DMS 273 (cell line): ENCODE measurements around the gene COX6A2.
A peak's percentile ranks its signal among the peaks of the same experiment; 100 is the strongest.
"Not testable (repeated sequence)": the region's sequence is repeated elsewhere in the genome, so short reads cannot be mapped to it uniquely, and the experiment has no call there.

ENCODE experiments used
- DNase-seq: peaks from one replicate; lab custom pipeline; 2025; ENCODE audit not compliant: unreplicated experiment; lab: John Stamatoyannopoulos, UW

COX6A2 gene

DNA sequence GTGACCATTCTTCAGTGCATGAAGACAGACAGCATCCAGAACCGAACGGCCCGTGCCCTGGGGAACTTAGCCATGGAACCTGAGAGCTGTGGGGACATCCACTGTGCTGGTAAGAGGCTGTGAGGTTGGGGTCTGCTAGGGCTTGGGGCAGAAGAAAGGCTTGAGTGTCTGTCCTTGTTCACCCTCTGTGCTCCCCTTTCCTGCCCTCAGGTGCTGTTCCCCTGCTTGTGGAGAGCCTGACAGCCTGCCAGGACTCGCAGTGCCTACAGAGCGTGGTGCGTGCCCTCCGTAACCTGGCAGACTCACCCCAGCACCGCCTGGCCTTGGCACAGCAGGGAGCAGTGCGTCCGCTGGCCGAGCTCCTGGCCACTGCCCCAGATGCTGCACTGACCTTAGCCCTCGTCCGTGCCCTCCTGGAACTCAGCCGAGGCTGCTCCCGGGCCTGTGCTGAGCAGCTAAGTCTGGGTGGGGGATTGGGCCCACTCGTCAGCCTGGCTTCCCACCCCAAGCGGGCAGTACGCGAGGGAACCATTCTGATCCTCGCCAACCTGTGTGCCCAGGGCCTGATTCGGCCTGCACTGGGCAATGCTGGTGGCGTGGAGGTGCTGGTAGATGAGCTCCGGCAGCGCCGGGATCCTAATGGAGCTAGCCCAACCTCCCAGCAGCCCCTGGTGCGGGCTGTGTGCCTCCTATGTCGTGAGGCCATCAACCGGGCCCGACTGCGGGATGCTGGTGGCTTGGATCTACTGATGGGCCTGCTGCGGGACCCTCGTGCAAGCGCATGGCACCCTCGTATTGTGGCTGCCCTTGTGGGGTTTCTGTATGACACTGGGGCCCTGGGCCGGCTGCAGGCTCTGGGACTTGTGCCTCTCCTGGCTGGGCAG lies 34.0 kb upstream of the COX6A2 start:
- no peak for DNase-seq

DNA sequence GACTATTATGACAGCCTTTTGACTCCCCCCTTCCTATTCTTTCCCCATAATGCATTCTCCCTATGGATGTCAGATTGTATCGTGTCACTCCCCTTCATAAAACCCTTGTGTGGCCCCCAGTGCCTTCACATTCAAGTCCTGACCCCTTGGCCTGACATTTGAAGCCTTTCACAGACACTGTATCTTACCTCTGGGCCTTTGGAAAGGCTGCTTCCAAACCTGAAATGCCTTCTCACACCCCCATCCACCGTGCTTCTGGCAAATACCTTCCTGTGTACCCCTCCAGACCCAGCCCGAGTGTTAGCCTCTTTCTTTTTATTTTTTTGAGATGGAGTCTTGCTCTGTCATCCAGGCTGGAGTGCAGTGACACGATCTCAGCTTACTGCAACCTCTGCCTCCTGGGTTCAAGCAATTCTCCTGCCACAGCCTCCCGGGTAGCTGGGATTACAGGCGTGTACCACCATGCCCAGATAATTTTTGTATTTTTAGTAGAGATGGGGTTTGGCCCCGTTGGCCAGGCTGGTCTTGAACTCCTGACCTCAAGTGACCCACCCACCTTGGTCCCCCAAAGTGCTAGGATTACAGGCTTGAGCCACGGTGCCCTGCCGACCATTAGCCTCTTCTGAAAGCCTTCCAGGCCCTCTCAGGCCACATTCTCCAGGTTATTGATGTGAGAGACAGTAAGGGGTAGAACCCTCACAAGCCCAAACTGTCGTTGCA lies 33.2 kb upstream of the COX6A2 start:
- no peak for DNase-seq

DNA sequence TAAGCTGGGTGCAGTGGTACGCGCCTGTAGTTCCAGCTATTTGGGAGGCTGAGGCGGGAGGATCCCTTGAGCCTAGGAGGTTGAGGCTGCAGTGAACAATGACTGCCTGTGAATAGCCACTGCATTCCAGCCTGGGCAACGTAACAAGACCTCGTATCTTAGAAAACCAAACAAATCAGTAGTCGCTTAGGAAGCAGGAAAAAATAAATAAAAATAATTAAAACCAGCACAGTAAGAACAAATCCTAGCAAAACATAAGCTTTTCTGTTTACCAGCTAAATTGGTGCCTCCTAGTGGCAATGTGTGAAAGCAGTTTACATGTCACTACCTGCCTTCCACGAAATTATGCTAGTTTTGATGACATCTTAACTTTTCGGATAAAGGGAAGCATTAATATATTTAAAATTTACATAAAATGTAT lies 32.4 kb upstream of the COX6A2 start:
- peak; percentile 60 for DNase-seq

DNA sequence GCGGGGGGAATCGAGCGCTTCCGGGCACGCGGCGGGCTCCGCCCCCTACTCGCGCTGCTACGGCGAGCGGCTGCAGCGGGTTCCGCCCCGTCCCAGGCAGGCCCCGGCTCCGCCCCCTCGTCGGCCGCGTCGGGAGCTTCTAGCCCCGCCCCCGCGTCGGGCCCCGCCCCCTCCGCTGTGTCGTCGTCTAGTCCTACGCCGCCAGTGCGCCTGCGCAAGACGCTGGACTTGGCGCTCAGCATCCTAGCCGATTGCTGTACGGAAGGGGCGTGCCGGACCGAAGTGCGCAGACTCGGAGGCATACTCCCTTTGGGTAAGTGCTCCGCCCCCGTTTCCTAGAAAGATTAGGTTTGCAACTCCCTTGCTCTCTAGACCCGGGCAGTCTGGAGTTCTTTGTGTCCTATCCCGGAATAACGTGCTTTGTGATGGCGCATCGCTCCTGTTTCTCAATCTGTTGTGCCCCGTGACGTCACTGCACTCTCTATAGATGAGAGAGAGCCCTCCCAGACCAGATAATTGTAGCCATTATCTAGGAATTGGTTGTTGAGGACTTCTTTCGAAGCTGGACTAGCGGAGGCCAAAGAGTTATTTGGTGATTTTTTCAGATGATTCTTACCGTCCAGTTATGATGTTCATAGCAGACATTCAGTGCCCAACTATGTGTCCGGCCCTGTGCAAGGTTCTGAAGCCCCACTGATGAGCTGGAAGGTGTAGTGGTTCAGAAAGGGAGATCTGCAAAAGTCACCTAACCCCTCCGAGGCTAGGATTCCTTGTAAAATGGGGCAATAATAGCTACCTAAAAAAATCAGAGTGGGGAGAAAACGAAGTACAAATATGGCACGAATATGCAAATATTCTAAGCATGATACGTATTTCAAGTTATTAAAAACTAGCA lies 31.8 kb upstream of the COX6A2 start:
- peak; percentile 100 for DNase-seq

DNA sequence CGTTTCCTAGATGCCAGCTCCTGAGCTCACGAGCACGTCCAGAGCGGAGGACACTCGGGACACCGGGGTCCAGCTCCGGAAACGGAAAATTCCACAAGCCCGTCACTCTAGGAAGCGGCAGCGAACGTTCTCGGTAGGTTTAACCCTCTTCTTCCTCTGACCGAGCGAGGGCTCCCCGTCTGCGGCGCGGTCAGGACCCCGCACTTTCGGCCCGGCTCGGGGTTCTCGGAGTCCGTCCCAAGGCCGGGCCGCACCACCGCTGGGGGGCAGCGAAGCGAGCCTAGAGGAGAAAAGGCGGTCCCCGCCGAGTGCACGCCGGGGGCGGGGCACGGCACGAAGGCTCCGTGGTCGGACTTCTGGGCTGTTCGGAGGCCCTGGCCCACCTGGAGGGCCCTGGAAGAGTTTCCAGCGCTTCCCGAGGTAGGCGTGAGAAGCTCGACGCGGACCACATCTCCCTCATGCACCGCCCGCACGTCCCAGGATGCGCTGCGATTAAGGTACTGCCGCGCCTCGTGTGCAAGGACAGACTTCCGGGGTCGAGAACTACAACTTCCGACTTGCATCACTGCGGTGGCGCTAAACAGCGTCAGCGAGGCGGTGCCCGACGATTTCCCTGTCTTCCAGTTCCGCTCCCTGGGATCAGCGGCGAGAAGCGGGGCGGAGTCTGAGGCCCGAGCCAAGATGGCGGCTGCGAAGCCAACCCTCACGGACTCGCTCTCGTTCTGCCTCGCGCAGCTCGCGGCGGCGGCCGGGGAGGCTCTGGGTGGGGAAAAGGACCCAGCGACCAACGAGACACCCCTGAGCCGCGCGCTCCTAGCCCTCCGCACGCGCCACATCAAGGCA lies 30.9 kb upstream of the COX6A2 start, which contains the start of gene ARMC5:
Gene ARMC5 (plus strand): TSS at position 658 of the 843 bp plus-strand sequence. CDS start 24 bp downstream, at position 682.
- DNase-seq: peak; percentile 98

DNA sequence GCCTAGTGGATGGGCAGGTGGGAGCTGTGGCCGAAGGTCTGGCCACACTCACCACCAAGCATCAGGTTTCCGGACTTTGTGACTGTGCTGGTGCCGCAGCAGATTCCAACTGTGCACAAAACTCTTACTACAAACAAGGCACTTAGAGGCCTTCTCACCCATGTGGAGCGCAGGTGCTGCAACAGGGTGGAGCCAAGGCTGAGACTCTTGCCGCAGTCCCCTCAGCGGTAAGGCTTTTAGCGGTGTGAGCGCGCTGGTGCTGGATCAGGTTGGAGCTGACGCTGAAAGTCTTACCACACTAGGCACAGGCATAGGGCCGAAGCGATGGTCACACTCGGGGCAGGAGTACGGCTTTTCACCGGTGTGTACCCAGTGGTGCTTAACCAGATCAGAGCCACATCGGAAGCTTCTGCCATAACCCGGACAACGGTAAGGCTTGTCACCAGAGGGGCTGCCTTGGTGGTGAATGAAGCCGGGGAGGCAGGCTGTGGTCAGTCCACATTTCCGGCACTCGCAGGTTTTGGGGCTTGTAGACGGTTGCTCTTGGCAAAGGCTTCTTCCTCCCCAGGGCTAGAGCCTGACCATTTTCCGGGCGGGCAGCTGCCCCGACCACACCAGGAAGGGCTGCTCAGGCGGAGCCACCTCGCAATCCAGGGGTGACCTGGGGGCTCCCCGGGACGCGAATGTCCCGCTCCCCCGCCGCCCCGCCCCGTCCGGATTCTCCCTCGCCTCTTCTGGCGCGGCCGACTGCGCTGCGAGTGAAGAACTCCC lies 30.1 kb upstream of the COX6A2 start:
- peak; percentile 69 for DNase-seq

DNA sequence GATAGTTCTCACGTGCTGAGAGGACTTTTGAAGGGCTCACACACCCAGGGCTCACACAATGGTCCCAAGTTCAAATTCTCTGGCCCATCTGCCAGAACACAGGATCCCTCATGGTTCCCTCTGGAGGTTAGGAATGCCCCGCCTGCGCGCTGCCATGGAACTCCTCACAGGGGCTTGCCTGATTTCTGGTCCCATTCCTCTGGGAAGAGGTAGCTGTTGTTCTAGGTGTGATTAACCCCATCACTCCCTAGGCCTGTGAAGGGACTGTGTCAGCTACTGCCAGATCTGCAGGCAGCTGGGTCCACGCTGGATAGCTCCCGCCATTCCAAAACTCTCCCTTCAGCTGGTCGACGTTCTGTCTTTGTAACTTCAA lies 28.8 kb upstream of the COX6A2 start:
- no peak for DNase-seq

DNA sequence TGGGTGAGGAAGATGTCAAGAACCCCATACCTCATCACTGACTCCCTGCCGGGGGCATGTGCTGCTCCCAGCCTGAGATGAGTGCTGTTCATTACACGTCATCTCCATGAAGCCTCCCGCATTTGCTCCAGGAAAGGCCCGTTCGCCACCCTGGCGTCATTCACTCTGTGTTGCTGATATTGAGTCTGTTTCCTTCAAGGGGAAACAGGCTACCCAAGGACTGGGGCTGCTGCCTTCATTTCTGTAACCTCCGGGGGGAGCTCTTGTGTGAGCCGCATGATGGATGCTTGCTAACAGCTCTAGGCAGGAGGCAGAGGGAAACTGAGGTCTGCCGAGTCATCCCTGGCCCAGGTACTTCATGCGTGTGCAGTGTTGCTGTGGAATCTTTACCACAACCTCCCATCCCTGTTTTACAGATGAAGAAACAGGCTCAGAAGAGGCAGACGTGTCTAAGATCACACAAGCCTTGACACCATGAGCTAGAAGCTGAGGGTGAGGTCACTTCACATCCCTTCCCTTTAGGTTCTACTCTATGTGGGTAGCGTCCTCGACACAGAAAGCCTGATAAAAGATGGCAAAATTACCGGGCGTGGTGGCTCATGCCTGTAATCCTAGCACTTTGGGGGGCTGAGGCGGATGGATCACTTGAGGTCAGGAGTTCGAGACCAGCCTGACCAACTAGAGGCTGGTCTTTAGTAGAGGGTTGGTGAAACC lies 27.6 kb upstream of the COX6A2 start:
- DNase-seq: peak; percentile 60

DNA sequence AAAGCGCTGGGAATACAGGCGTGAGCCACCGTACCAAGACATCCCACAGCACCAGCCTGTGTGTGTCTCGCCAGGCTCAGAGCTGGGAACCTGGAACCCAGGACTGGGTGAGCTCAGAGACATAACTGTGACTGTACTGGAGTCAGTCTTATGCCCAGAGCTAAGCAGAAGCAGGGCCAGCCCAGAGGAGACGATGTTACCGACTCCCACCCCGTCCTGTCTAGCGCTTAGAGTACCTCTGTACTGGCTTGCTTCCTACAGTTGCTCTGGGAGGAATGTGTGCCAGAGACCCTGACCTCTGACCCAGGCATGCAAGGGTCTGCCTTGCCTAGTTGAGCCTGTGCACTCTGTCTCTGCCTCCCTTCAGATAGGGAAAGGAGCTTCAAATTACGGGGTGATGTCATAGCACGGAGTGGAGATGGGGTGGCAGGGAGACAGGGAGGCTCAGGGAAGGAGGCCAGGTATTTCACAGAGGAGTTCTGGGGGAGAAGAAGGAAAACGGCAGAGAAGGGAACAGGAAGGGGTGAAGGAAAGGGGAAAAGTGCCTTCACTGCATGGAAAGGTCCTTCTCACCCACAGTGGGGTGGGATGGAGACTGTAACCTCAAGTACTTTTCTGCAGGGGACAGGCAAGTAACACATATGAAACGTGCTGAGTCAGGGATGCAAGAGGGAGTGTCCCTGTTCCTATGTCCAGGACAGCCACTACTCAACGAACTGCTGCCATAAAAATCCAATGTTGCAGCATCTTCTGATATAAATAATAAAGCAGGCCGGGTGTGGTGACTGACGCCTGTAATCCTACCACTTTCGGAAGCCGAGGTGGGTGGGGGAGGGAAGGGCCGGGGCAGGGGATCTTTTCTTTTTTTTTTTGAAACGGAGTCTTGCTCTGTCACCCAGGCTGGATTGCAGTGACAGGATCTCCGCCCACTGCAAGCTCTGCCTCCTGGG lies 25.4 kb upstream of the COX6A2 start:
- peak; percentile 50 for DNase-seq

DNA sequence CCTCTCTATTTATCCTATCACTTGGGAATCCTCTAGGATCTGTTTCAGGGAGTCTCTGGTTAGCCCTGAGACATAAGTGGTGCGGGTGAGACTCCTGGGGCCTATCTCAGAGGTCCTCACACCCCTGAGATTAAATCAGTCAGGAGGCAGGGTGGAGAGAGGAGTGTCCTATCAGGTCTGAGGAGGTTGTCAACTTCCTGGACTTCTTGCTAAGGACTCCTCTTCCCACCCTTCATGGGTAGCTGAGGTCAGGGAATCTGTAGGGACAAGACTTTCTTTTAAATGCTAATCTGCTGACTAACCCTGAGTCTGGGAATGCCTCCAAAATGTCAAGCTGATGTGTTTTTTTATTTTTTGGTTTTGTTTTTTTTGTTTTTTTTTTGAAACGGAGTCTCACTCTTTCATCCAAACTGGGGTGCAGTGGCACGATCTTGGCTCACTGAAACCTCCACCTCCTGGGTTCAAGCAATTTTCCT lies 24.5 kb upstream of the COX6A2 start:
- DNase-seq: peak; percentile 19

DNA sequence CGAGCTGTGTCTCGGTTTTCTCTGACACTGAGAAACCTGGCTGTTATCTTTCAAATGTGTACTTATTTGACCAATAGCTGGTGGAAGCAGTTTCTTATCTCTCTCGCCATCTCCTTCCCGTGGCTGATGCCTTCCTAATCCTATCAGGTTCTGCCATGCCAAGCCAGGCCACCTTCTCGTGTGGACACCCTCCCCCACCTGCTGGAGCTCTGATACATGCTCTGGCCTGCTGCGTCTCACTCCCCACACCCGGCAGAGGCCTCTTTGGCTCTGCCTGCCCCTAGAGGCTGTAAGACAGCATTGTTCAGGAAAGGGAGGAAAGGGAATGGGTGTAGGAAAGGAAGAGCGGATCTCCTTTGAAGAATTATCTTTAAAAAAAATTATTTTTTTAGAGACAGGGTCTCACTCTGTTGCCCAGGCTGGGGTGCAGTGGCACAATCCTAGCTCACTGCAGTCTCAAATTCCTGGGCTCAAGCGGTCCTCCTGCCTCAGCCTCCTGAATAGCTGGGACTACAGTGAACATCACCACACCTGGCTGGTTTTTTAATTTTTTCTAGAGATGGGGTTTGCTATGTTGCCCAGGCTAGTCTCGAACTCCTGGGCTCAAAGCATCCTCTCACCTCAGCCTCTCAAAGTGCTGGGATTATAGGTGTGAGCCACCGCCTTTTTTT lies 23.7 kb upstream of the COX6A2 start:
- peak; percentile 85 for DNase-seq

DNA sequence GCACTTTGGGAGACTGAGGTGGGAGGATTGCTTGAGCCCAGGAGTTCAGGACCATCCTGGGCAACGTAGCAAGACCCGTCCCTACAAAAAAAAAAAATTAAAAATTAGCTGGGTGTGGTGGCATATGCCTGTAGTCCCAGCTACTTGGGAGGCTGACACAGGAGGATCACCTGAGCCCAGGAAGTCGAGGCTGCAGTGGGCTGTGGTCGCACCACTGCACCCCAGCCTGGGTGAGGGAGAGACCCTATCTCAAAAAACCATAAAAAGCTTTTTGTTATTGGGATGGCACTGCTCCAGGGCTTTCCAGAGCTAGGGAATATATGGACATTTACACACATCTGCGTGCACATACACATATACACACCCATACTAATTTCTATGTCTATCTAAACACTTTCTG lies 23.0 kb upstream of the COX6A2 start:
- DNase-seq: no peak

DNA sequence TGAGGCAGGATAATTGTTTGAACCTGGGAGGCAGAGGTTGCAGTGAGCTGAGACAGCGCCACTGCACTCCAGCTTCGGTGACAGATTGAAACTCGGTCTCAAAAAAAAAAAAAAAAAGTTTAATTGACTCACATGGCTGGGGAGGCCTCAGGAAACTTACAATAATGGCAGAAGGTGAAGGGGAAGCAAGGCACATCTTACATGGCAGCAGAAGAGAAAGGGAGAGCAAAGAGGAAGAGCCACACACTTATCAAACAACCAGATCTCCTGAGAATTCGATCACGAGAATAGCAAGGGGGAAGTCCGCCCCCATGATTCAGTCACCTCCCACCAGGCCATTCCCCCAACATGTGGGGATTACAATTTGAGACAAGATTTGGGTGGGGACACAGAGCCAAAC lies 17.8 kb upstream of the COX6A2 start:
- not testable (repeated sequence) for DNase-seq

DNA sequence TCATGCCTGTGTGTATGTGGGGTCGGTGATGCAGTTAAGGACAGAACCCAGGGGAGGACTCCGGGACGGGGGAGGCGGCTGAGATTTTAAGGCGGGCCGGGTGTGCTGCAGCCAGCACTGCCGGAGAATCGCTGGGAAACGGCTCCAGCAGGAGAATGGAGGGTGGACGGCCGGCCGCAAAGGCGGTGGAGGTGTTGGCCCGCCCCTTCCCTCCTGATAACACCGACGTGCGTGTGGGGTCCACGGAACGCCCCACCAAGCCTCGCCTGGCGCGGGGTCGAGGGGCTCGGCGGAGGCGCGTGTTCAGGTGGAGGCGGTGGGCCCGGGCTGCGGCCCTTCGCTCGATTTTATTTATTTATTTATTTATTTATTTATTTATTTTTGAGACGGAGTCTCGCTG lies 13.8 kb upstream of the COX6A2 start:
- no peak for DNase-seq

DNA sequence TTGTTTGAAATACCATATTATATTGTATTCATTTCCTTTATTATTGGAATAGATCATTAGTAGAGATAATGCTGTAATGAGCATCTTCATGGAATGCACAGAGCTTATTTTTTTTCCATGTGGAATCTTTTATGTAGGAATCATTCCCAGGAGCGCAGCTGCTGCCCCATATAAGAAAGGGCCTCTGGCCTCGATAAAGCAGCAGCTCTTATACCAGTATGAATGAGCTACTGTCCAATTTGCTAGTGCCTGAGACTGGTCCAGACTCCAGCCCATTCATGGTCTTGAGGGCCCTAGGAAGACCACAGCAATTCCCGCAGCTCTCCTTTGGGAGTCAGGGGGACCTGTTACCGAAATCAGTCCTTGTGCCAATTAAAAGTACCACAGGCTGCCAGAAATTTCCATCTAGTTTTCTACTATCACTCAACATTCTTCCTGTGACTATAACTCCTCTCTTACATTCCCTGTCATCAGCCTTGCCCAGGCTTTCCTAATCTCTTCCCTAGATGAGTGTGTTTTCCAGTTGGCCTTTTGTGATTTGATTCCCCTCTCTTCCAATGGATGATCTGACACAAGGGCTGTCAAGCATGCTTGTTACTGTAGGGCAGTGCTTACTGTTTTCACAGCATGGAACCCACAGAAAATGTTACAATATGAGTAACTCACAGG lies 12.5 kb upstream of the COX6A2 start:
- DNase-seq: no peak

DNA sequence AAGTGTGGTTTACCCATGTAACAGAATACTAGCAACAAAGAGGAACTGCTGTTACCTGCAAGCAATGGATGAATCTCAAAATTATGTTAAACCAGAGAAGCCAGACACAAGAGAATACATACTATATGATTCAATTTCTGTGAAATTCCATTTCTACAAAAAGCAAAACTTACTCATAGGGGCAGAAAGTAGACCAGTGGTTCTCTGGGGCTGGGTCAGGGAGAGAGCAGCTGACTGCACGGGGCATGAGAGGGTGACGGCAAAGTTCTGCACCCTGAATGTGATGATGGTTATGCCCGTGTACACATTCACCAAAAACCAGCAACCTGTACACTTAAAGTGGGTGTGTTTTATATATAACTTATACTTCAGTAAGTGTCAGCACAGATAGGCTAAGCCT lies 11.4 kb upstream of the COX6A2 start:
- DNase-seq: no peak

DNA sequence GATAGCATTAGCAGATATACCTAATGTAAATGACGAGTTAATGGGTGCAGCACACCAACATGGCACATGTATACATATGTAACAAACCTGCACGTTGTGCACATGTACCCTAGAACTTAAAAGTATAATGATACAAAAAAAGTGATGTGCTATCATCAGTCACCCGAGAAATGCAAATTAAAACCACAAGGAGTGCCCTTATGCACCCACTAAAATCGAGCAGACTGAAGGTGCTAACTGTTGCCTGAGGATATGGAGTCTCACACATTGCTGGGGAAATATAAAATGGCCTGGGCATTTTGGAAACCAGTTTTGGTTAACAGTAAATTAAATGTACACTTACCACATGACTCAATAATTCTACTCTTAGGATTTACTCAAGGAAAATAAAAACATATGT lies 10.9 kb upstream of the COX6A2 start:
- not testable (repeated sequence) for DNase-seq
